NAMALWA (cell line): Measurements from ENCODE around the gene BCAN.

ENCODE experiments used
- DNase-seq: peaks from one replicate; pipeline ENCODE4 v3.0.0-alpha.2; 2015; ENCODE audit warnings: low spot score

The BCAN gene

DNA sequence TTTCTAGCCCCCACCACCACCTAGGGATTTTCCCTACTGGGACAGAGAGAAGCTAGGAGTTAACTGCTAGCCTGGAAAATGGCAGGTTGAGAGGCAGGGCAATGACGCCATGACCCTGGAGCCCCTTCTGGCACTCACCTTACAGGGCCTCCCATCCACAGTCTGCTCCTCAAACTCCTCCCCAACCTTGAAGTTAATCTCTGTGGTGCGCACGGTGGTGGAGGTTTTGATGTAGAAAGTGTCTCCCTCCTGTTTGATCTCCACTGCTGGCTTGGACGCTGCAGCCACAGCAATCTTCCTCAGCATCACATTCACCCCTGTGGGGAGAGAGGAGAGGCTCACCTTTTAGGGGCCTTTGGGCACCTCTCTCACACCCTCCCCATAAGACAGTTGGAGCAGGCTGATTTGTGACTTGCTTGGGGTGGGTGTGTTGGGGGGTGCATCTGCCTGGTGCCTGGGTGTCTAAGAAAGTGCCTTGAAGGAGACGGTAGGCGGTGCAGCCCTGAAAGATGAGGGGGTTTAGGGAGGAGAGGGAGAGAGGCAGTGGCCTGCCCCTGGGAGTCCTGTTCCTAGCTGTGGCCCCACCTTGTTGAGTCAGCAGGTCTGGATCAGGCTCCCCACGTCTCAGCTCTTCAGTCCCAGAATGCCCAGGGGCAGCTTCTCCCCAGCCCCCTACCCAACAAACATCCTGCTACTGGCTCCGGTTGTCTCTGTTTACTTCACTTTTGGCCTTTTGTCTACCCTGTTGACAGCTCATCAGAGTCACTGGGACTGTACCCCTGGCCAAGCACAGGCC is 59.0 kb downstream of the BCAN start:
- no peak for DNase-seq

DNA sequence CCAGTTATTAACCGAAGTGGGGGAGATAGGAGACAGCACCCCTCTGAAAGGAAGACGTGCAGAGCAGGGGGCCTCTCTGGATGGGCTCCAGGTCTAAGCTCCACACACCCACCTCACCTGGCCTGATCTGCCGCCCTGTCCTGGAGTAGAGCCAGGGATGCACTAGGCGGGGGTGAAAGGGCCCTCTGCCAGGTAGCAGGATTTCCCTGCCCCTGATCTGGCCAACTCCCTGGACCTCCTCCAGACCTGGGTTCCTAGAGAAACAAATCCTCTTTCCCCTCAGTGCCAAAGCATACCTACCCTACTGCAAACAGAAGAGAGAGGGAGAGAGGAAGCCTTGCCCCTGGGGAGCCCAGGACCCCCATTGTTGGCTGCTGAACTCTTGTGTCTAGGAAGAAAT is 61.4 kb downstream of the BCAN start:
- no peak for DNase-seq

DNA sequence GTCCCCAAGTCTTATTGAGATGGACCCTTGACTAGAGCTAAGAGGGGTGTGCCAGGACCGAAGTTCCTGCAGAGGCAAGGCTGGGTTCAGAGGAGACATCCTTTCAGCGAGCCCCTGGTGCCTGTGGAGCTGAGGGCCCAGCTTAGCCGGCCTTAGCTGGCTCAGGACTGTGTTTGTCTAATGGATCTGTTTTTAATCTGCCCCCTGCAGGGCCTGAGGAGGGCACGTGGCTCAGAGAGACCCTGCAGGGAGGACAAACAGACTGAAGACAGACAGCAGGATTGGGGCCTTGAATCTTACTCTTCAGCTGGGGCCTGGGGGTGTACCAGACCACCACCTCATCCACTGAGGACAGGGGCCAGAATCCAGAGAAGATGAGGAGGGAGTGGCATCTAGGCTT is 61.8 kb downstream of the BCAN start:
- peak; percentile 46 for DNase-seq

DNA sequence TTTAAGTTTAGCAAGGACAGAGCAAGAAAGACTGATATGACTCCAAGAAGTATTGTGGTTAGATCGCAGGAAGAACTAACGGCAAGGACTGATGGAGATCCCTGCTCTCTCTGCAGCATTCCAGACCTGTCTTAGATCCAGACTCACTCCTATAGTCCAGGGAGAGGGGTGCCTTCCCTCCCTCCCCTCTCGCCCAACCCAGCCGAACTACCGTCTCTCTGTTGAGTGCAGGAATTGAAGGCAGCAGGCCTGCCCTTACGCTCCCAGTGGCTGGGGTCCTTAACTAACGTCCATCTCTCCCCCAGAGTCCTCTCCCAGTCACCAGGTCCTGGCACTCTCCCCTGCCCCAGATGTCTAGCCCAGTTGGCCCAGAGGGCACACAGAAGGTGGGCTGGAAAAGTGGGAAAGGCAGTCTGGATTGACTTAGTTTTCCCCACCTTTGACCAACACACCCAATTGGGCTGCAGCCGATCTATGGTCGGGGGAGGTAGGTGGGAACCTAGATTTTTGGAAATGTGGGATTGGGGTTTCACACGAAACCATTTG is 62.3 kb downstream of the BCAN start:
- DNase-seq = no peak

DNA sequence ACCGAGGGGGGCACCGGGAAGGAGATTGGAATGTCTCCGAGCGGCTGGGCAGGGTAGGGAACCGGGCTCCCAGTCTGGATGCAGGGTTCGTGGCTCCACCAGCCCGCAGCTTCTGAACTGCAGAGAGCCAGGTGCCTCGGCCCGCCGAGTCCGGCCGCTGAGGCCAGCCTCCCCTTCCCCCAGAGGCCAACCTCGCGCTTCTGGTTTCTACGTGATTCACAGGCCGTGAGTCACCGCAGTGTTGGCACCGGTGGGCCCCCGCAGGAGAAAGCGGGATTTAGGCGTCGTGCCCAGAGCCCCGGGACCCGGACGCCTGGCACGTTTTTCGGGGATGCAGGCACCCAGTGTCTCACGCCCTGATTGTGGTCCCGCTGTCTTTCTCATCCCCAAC is 63.0 kb downstream of the BCAN start:
- DNase-seq = no peak

DNA sequence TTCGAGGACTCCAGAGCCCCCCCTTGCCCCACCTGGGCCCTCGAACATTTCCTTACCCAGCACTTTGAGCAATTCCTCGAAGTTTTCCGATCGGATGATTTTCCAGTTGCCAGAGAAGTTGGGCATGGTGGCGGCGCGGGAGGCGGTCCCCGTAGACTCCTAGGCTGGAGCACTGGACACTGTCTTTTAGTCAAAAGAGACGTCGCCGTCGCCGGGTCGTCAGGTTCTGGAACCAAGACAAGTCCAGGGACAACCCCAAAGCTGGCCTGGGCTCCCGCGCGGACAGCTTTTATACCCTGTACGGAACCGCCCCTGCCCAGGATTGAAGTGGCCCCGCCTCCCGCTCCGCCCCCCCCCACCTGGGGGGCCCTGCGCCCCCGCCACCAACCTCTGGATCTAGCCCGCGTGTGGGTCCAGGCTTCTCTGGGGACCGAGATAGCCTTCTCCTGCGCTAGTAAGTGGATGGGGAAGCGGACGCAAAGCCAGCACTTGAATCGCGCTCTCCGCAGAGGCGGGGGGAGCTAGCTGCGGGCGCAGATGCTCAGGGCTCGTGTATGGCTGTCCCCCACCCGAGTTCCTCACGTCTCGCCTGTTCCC is 63.5 kb downstream of the BCAN start, which contains the start of gene CRABP2:
Gene CRABP2, minus strand, starts transcription at position 263 of the 597 bp plus-strand sequence. Its CDS starts 137 bp downstream, at position 126.
- DNase-seq = no peak

DNA sequence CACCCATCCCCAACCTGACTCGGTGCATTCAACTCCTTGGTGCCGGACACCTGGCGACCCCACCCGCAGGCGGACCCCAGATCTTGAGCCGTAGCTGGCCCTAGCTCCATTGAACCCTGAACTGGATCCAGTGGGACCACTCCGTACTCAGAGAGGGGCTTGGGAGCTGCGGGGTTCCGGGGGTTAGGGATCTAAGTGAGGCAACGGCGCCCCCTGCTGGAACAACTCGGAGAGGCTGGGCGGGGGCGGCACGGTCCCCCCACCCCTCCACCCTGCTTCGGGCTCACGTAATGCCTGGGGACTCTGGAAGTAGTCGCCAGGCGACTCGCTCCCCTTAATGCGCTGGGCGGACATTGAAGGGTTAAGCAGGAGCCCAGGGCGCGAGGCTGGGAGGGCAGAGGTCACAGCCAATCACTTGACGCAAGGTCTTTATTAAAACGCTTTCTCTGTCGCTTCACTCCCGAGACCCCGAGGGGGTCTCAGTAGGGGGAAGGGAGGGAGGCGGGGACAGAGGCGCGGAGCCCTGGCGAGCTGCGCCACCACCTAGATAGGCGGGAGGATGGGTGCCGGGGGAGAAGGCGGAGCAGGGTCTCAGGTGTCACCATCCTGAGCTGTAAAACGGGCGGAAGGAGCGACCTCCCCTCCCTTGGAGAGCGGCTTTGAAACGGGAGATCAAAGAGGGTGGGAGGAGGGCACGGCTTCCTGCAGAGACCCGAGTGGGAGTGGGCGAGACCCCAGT is 64.2 kb downstream of the BCAN start:
- DNase-seq = peak; percentile 66

DNA sequence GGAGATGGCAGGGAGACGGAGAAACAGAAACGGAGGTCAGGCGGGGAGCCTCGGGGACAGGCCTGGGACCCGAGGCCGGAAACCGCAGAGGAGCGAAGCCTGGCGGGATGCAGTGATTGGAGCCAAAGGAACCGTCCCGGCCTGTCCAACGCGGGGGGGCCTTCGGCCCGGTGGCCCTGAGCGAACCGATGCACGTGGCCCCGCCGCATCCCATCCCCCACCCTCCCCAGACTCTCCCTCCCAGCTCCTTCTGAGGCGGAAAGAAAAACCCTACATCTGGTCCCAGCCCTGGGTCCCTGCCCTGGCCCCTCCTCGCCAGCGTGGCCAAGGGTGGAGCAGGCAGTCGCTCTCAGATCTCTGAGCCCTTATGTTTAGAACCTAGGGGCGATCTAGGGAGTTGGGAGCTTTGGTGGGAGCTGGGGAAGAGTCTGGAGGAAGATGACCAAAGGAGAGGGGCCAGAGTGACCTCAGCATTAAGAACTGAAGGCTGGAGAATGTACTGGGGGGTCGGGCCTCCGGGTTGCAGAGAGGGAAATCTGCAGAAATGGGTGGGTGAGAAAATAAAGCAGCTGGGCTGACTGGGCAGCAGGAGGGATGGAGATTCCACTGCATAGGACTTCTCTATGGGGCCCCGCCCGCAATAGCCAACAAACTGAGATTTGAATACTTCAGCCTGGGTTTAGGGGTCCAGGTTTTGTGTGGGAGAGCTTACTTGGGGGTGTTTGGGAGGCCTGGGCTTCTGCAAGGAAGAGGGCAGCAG is 64.9 kb downstream of the BCAN start:
- DNase-seq = no peak

DNA sequence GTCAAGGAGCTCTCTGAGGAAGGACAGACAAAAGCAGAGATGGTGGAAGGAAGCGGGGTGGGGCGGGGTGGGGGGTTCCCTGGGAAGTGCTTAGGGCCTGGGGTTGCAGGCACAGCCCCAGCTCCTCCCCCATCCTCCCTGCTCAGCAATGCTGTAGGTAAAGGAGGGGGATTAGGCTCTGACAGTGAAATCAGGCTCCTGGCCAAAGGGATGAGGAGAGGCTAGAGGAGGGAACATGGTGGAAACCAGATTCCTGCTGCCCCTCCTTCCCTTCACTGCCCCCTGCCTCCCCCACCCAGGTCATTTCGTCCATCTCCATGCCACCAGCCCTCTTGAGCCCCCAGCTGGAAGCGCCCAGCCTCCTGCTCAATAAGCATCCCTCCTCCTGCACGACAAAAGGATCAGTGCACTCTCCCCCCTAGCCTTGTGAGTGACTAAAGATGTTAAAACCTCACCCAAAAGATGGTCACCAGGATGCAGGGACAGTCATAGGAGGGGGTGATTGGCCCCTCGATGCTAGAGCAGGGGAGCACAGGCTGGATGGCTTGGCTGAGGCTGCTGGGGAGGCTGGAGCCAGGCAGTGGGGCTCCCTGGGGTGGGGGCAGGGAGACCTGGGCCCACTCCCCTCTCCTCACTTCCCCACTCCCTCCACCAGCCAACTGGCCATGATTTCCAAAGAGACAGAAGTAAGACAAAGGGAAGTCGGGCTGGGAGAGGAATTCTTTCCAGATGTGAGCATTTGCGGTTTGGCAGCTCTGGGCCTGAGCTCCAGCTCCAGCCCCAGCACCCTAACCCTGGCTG is 65.7 kb downstream of the BCAN start:
- DNase-seq = no peak

DNA sequence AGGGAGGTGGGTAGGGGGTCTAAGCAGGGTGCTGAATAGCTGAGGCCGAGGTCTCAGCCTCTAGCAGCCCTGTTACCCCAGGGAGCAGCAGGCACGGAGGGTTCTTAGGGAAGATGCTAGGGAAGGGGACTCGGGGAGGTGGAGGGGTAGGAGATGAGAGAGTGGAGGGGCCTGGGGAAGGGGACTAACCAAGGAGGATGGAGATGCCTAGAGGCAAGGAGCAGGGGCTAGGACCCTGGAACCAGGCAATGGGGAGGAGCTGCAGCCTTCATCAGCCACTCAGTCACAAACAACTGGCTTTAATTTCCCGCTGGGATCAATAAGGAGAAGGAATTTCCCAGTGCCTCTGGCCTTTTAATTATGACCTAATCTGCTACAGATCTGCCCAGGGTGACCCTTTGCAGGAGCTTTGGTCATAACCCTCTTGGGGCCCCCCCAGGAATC is 66.3 kb downstream of the BCAN start:
- DNase-seq = no peak

DNA sequence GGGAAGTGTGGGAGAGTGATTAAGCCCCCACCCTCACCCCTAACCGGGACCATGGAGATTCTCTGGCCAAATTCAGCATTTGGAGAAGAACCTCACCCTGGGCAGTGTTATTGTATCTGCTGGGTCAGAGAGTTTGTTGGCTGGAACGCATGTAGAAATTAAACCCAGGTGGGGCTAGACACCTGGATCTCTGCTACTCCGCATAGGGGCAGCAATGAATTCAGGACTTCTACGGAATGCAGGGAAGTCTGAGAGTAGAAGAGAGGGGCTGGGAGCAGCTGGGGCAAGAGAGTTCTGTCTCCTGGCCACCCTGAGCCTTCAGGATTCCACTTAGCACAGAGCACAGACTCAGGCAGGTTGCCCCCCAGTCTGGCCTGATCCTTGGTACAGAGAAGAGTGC is 67.1 kb downstream of the BCAN start:
- no peak for DNase-seq
